ENCODE measurements around the gene STX3.

DNA sequence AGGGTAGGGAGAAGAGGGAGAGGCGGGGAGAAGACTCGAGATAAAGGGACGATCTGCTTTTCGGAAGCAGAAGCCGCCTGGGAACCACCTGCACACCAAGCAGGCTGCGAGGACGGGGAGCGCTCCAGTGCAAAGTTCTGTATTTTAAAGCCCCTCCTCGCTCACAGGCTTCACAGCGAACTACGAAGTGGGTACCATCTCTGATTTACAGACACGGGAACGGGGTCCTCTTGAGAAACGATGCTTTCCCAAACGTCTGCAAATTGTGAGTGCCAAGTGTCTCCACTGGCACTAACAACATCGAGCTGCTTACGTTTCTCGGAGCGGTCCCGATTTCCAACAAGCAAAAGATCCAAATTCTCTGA, 700 bp upstream of the STX3 start:
- TF ChIP-seq, protein P1, sequence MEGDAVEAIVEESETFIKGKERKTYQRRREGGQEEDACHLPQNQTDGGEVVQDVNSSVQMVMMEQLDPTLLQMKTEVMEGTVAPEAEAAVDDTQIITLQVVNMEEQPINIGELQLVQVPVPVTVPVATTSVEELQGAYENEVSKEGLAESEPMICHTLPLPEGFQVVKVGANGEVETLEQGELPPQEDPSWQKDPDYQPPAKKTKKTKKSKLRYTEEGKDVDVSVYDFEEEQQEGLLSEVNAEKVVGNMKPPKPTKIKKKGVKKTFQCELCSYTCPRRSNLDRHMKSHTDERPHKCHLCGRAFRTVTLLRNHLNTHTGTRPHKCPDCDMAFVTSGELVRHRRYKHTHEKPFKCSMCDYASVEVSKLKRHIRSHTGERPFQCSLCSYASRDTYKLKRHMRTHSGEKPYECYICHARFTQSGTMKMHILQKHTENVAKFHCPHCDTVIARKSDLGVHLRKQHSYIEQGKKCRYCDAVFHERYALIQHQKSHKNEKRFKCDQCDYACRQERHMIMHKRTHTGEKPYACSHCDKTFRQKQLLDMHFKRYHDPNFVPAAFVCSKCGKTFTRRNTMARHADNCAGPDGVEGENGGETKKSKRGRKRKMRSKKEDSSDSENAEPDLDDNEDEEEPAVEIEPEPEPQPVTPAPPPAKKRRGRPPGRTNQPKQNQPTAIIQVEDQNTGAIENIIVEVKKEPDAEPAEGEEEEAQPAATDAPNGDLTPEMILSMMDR (IDR thresholded peaks at IDR 0.05) = no peak
- no peak for TF ChIP-seq POLR2A (IDR thresholded peaks at IDR 0.05)
